ENCODE results near the gene KIF5B.

- TF ChIP-seq CTCF (IDR thresholded peaks at IDR 0.05) (no peak), USF2 (CRISPR knock-in tag; IDR thresholded peaks at IDR 0.05) (no peak), ZNF281 (CRISPR knock-in tag; IDR thresholded peaks at IDR 0.05) (no peak), ZBTB21 (CRISPR knock-in tag; IDR thresholded peaks at IDR 0.05; ENCODE audit: borderline replicate concordance) (no peak), GABPB1 (CRISPR knock-in tag; IDR thresholded peaks at IDR 0.05) (no peak), PREB (CRISPR knock-in tag; IDR thresholded peaks at IDR 0.05; ENCODE audit: borderline replicate concordance) (no peak), FOXK1 (CRISPR knock-in tag; IDR thresholded peaks at IDR 0.05) (no peak), HMGA2 (CRISPR knock-in tag; IDR thresholded peaks at IDR 0.05) (no peak), MAX (CRISPR knock-in tag; IDR thresholded peaks at IDR 0.05) (no peak)
Measured at GRCh38 chr10:32002531-32002930, 53.7 kb downstream of the KIF5B start.
